ENCODE measurements around the gene CD69. TPM values are rescaled to one million over a fixed set of nuclear protein-coding genes. Genes with fewer than 3 reads are reported as not detected.

CD69 gene
- total RNA-seq, 1 donor from 2014 or later: 72.2 TPM

Other genes starting within 250 kb of the CD69 start
- gene KLRB1, start 153.0 kb downstream of the CD69 start, total RNA-seq: 0.32 TPM in 1 of 2 replicates, not detected in the other
- gene CLEC2D, start 91.2 kb downstream of the CD69 start, total RNA-seq: 350 and 351 TPM in 2 replicates
- 16.8 and 17.2 TPM in 2 replicates for gene CLECL1, start 27.8 kb downstream of the CD69 start, total RNA-seq
- not detected in 2 replicates for gene KLRF1, start 66.6 kb upstream of the CD69 start, total RNA-seq
- 5.0 and 5.1 TPM in 2 replicates for gene CLEC2B, start 108.5 kb upstream of the CD69 start, total RNA-seq
- gene KLRF2, start 120.6 kb upstream of the CD69 start, total RNA-seq: not detected in 2 replicates
- gene CLEC2A, start 171.5 kb upstream of the CD69 start, total RNA-seq: not detected in 2 replicates
- 0.30 and 0.32 TPM in 2 replicates for gene CLEC12A, start 210.5 kb upstream of the CD69 start, total RNA-seq
- not detected in 2 replicates for gene CLEC1B, start 238.2 kb upstream of the CD69 start, total RNA-seq
- not detected in 2 replicates for gene CLEC12B, start 249.7 kb upstream of the CD69 start, total RNA-seq